OCI-LY1 (cell line): Measurements from ENCODE around the gene DGCR6L.
"Not testable (repeated sequence)": the region's sequence is repeated elsewhere in the genome, so short reads cannot be mapped to it uniquely, and the experiment has no call there.

Source experiments
- CTCF ChIP-seq: fragments of 200-600 bp; sonication (generic), shearing (Covaris generic); IDR thresholded peaks from 2 replicates; pipeline ENCODE4 v1.5.1; 2017; ENCODE audit warnings: mild to moderate bottlenecking, antibody characterized with exemption, low read length, moderate library complexity, mixed read lengths
- EZH2 ChIP-seq: fragments of 200-600 bp; sonication (generic), shearing (Covaris generic); IDR thresholded peaks from 2 replicates; pipeline ENCODE4 v1.8.0; 2017; ENCODE audit warnings: borderline replicate concordance, mixed run types, mild to moderate bottlenecking, antibody characterized with exemption, low read length, moderate library complexity, mixed read lengths

- TF ChIP-seq CTCF, EZH2: not testable (repeated sequence)
These were observed 16.7 kb upstream of the DGCR6L start for GRCh38 chr22:20336561-20336960.
